ENCODE data around the gene PRSS48. TPM values are rescaled to one million over a fixed set of nuclear protein-coding genes. Genes with fewer than 3 reads are reported as not detected.

The PRSS48 gene
- total RNA-seq, 2 donors from 2014 or later = not detected

DNA sequence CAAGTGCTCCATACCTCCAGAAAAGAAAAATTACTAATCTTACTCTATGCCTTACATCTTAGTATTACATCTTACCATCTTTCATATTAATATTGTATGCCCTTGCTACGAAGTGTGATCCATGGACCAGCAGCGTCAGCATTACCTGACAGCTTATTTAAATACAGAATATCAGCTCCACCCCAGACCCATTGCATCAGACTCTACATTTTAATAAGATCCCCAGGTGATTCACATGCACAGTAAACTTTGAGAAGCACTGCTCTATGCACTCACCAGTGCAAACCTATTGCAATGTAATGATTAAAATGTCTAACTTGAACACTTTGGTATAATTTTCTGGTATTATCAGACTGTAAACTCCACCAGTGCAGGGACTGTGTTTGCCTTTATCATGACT, 62.5 kb downstream of the PRSS48 start:
- WGBS, 2 experiments (ENCODE audit: insufficient coverage in 1 of 2, insufficient read length in 1 of 2) = 89 to 92% methylated on average over 2 of the region's 2 CpGs
- no peaks in the 10 kb centered on the region for H3K27me3 ChIP-seq (ENCODE audit: control insufficient read depth, insufficient read depth, low read length, poor library complexity, severe bottlenecking)
- H3K27ac ChIP-seq (ENCODE audit: low read depth, low read length) = no peak overlapping the region
- no peak overlapping the region for H3K27ac Mint-ChIP-seq
- DNase-seq = no peak
- no peaks in the 10 kb centered on the region for H3K36me3 ChIP-seq (ENCODE audit: control insufficient read depth, insufficient read depth, low read length)
- no peaks in the 10 kb centered on the region for H3K27me3 Mint-ChIP-seq (ENCODE audit: insufficient read depth)
- no peak overlapping the region for H3K4me3 ChIP-seq (ENCODE audit: low read length)
- TF ChIP-seq, protein P1, sequence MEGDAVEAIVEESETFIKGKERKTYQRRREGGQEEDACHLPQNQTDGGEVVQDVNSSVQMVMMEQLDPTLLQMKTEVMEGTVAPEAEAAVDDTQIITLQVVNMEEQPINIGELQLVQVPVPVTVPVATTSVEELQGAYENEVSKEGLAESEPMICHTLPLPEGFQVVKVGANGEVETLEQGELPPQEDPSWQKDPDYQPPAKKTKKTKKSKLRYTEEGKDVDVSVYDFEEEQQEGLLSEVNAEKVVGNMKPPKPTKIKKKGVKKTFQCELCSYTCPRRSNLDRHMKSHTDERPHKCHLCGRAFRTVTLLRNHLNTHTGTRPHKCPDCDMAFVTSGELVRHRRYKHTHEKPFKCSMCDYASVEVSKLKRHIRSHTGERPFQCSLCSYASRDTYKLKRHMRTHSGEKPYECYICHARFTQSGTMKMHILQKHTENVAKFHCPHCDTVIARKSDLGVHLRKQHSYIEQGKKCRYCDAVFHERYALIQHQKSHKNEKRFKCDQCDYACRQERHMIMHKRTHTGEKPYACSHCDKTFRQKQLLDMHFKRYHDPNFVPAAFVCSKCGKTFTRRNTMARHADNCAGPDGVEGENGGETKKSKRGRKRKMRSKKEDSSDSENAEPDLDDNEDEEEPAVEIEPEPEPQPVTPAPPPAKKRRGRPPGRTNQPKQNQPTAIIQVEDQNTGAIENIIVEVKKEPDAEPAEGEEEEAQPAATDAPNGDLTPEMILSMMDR (conservative IDR thresholded peaks at IDR 0.05) = no peak
- H3K9ac ChIP-seq (ENCODE audit: extremely low read depth, low read length, poor library complexity, severe bottlenecking) = no peak overlapping the region
- no peak overlapping the region for H3K4me3 Mint-ChIP-seq
- peaks cover 4% of the 10 kb centered on the region for H3K4me1 Mint-ChIP-seq
- peaks cover 2% of the 10 kb centered on the region for H3K4me1 ChIP-seq (ENCODE audit: control insufficient read depth, insufficient read depth, low read length)
- no peaks in the 10 kb centered on the region for H3K9me3 Mint-ChIP-seq
- H3K9me3 ChIP-seq (ENCODE audit: control insufficient read depth, low read length) = no peaks in the 10 kb centered on the region
- H3K36me3 Mint-ChIP-seq (ENCODE audit: low read depth) = no peaks in the 10 kb centered on the region

DNA sequence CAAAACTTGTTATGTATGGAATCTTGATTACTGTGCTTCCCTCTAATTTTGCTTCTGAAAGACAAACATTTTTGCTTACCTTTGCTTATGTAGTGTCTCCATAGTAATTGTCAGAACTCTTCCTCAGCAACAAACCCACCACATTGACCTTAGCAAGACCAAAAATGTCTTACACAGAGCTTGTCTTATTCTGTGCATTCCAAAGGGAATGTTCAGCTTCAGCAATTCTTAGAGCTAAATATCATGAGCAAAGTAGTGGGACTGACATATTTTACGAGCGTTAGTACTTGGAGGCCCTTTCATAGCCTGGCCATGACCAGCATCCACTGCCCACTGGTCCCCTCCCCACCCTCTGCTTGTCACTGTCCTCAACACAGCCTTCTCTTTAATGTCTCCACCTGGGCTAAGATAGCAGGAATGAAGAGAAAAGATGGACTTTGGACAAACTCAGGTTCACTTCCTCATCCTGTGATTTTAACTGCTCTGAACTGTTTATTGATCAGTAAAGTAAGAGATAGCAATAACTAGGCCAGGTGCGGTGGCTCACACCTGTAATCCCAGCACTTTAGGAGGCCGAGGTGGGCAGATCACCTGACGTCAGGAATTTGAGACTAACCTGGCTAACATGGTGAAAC, 63.9 kb downstream of the PRSS48 start:
- no peaks in the 10 kb centered on the region for H3K27me3 Mint-ChIP-seq (ENCODE audit: insufficient read depth)
- no peak overlapping the region for H3K27ac ChIP-seq (ENCODE audit: low read depth, low read length)
- DNase-seq = no peak
- no peaks in the 10 kb centered on the region for H3K27me3 ChIP-seq (ENCODE audit: control insufficient read depth, insufficient read depth, low read length, poor library complexity, severe bottlenecking)
- H3K4me3 Mint-ChIP-seq = no peak overlapping the region
- H3K4me3 ChIP-seq (ENCODE audit: low read length) = no peak overlapping the region
- TF ChIP-seq, protein P1 (conservative IDR thresholded peaks at IDR 0.05) = no peak
- 84 to 95% methylated on average over 3 to 5 of the region's 5 CpGs for WGBS, 2 experiments (ENCODE audit: insufficient coverage in 1 of 2, insufficient read length in 1 of 2)
- no peaks in the 10 kb centered on the region for H3K9me3 ChIP-seq (ENCODE audit: control insufficient read depth, low read length)
- H3K27ac Mint-ChIP-seq = no peak overlapping the region
- H3K36me3 Mint-ChIP-seq (ENCODE audit: low read depth) = no peaks in the 10 kb centered on the region
- H3K36me3 ChIP-seq (ENCODE audit: control insufficient read depth, insufficient read depth, low read length) = no peaks in the 10 kb centered on the region
- no peak overlapping the region for H3K9ac ChIP-seq (ENCODE audit: extremely low read depth, low read length, poor library complexity, severe bottlenecking)
- H3K9me3 Mint-ChIP-seq = no peaks in the 10 kb centered on the region
- peaks cover 2% of the 10 kb centered on the region for H3K4me1 ChIP-seq (ENCODE audit: control insufficient read depth, insufficient read depth, low read length)
- peaks cover 4% of the 10 kb centered on the region for H3K4me1 Mint-ChIP-seq

Other genes starting within 250 kb of the PRSS48 start
- 1,000 to 10,000 TPM; 2,304 to 2,367 TPM for gene RPS3A, start 177.5 kb upstream of the PRSS48 start, total RNA-seq
- gene SH3D19, start 48.4 kb downstream of the PRSS48 start, total RNA-seq = 10 to 100 TPM; 48.8 to 55.6 TPM
- gene FHIP1A, start 132.0 kb downstream of the PRSS48 start, total RNA-seq = 10 to 100 TPM; 18.9 to 29.2 TPM

All from endodermal cell (in vitro differentiated cells).